Measurements from ENCODE around the gene TENT5A.

The TENT5A gene

GRCh38 chr6:81793821-81794475 lies 41.5 kb upstream of the TENT5A start:
- peak; percentile 61 for DNase-seq (ENCODE audit: low read depth)
- TF ChIP-seq, protein P1, sequence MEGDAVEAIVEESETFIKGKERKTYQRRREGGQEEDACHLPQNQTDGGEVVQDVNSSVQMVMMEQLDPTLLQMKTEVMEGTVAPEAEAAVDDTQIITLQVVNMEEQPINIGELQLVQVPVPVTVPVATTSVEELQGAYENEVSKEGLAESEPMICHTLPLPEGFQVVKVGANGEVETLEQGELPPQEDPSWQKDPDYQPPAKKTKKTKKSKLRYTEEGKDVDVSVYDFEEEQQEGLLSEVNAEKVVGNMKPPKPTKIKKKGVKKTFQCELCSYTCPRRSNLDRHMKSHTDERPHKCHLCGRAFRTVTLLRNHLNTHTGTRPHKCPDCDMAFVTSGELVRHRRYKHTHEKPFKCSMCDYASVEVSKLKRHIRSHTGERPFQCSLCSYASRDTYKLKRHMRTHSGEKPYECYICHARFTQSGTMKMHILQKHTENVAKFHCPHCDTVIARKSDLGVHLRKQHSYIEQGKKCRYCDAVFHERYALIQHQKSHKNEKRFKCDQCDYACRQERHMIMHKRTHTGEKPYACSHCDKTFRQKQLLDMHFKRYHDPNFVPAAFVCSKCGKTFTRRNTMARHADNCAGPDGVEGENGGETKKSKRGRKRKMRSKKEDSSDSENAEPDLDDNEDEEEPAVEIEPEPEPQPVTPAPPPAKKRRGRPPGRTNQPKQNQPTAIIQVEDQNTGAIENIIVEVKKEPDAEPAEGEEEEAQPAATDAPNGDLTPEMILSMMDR (conservative IDR thresholded peaks at IDR 0.05; ENCODE audit: low read length): no peak

DNA sequence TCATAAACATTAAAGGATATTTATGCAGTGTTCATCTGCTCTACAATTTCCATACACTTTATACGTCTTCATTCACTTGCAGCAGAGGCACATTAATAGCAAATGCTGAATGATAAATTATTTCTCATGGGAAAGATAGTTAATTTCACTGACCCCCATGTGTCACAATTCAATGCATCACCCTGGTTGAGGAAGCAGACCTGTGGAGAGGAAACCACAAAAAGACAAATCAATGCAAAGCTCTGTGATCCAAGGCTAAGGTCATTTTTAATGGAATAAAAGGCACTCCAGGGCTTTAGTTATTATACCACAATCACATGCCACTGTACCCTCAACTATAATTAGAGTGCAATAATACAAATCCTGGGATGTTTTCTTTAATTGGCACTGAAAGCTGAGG lies 40.3 kb upstream of the TENT5A start:
- TF ChIP-seq, protein P1 (conservative IDR thresholded peaks at IDR 0.05; ENCODE audit: low read length): no peak
- no peak for DNase-seq (ENCODE audit: low read depth)
- no peak overlapping the region for H3K4me3 ChIP-seq (ENCODE audit: low read length)

More at GRCh38 chr6:81793821-81794475, 41.5 kb upstream of the TENT5A start:
- no peak overlapping the region for H3K4me3 ChIP-seq (ENCODE audit: low read length)

DNA sequence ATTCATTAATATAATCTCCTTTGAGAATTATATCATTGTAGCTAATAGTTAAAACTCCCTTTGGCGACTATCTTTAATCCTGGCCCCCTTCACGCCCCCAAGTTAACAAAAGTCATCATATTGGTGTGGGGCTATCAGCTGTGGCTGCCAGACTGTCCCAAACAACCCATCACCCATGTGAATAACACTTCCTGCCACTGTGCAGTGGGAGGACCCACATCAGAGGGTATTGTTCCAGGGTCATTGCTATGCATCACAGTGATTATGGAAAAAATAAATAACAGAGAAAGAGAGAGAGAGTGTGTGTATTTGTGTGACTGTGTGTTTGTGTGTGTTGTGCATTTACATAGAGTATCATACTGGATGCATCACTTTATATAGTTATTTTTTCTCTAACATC lies 39.3 kb upstream of the TENT5A start:
- TF ChIP-seq, protein P1 (conservative IDR thresholded peaks at IDR 0.05; ENCODE audit: low read length): no peak
- no peak overlapping the region for H3K4me3 ChIP-seq (ENCODE audit: low read length)
- no peak for DNase-seq (ENCODE audit: low read depth)

GRCh38 chr6:81790034-81790433 lies 37.6 kb upstream of the TENT5A start:
- no peak overlapping the region for H3K4me3 ChIP-seq (ENCODE audit: low read length)
- TF ChIP-seq, protein P1 (conservative IDR thresholded peaks at IDR 0.05; ENCODE audit: low read length): no peak
- no peak for DNase-seq (ENCODE audit: low read depth)

GRCh38 chr6:81789291-81789690 lies 36.8 kb upstream of the TENT5A start:
- TF ChIP-seq, protein P1 (conservative IDR thresholded peaks at IDR 0.05; ENCODE audit: low read length): no peak

GRCh38 chr6:81788748-81789147 lies 36.3 kb upstream of the TENT5A start:
- H3K4me3 ChIP-seq (ENCODE audit: low read length): no peak overlapping the region
- TF ChIP-seq, protein P1 (conservative IDR thresholded peaks at IDR 0.05; ENCODE audit: low read length): no peak

More at GRCh38 chr6:81789291-81789690, 36.8 kb upstream of the TENT5A start:
- DNase-seq (ENCODE audit: low read depth): no peak
- no peak overlapping the region for H3K4me3 ChIP-seq (ENCODE audit: low read length)

DNA sequence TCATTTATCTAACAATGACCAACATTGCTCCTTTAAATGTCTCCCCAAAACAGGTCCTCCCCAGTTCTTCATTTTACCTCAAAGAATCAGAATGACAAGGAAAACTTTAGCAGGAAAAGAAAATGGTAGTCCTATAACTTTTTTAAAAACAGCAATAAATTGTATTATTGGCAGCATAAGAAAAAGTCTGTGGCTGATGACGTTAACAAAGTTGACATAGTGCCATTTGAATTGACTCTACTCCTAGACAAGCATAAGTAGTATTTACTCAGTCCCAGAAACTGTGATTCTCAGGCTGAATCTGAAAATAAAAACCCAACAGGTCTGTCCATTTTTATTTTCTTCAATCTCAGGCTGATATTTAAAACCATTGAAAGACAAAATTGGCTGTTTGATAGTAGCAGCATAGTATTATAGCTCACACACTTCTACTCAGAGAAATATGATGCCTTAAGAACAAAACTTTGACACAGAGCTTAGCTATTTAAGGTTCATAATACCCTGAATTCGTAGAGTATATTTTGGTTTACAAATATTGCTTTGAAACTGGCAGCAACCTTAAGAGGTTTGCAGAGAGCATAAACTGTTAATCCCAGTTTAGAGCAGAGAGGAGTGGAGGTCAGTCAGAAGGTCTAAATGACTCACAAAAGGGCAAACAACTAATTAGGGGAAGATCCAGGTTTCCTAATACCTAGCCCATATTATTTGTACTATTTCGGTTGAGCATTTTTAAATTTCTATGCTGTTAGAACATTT lies 35.0 kb upstream of the TENT5A start:
- TF ChIP-seq, protein P1 (conservative IDR thresholded peaks at IDR 0.05; ENCODE audit: low read length): no peak
- DNase-seq (ENCODE audit: low read depth): peak; percentile 38
- no peak overlapping the region for H3K4me3 ChIP-seq (ENCODE audit: low read length)

More at GRCh38 chr6:81788748-81789147, 36.3 kb upstream of the TENT5A start:
- DNase-seq (ENCODE audit: low read depth): no peak
